Stimulated activated CD8-positive, alpha-beta memory T cell treated with anti-CD3 and anti-CD28 coated beads, Interleukin-15, amount 100 ng/mL, for 4 hours (primary cell): ENCODE measurements around the gene TTLL13.
A peak's percentile ranks its signal among the peaks of the same experiment; 100 is the strongest.
"Not testable (repeated sequence)": the region's sequence is repeated elsewhere in the genome, so short reads cannot be mapped to it uniquely, and the experiment has no call there.

ENCODE experiments used
- DNase-seq, 2 donors: peaks; one replicate each; pipeline ENCODE4 v3.0.0-alpha.2; 2020; ENCODE audit warnings: low read depth in 2 of 2

Gene TTLL13

GRCh38 chr15:90281637-90282036 lies 32.3 kb downstream of the TTLL13 start:
- not testable (repeated sequence) for DNase-seq

GRCh38 chr15:90286678-90287077 lies 37.3 kb downstream of the TTLL13 start:
- DNase-seq: no peak

- no peak for DNase-seq
These were observed 37.7 kb downstream of the TTLL13 start for GRCh38 chr15:90287101-90287500.

GRCh38 chr15:90287946-90288345 lies 38.6 kb downstream of the TTLL13 start:
- no peak for DNase-seq

GRCh38 chr15:90291679-90292356 lies 42.5 kb downstream of the TTLL13 start:
- no peak for DNase-seq

- peak; percentile 27 to 32 for DNase-seq
These were observed 43.9 kb downstream of the TTLL13 start for GRCh38 chr15:90293040-90293810.

- DNase-seq: no peak
These were observed 44.8 kb downstream of the TTLL13 start for GRCh38 chr15:90294159-90294558.

GRCh38 chr15:90294601-90295269 lies 45.4 kb downstream of the TTLL13 start:
- DNase-seq: no peak

GRCh38 chr15:90295270-90295648 lies 45.9 kb downstream of the TTLL13 start:
- no peak for DNase-seq

- not testable (repeated sequence) for DNase-seq
These were observed 47.0 kb downstream of the TTLL13 start for GRCh38 chr15:90296316-90296884.

- no peak for DNase-seq
These were observed 47.7 kb downstream of the TTLL13 start for GRCh38 chr15:90297021-90297420.

- no peak for DNase-seq
These were observed 51.2 kb downstream of the TTLL13 start for GRCh38 chr15:90300541-90300940.

GRCh38 chr15:90300988-90301706 lies 51.8 kb downstream of the TTLL13 start:
- DNase-seq: peak in 1 of 2 donors; percentile 19

- no peak for DNase-seq
These were observed 52.4 kb downstream of the TTLL13 start for GRCh38 chr15:90301707-90302300.

GRCh38 chr15:90305355-90305754 lies 56.0 kb downstream of the TTLL13 start:
- DNase-seq: not testable (repeated sequence)

GRCh38 chr15:90305932-90306331 lies 56.6 kb downstream of the TTLL13 start:
- DNase-seq: no peak

- DNase-seq: no peak
These were observed 57.2 kb downstream of the TTLL13 start for GRCh38 chr15:90306560-90306959.

GRCh38 chr15:90307661-90308060 lies 58.3 kb downstream of the TTLL13 start:
- no peak for DNase-seq

- DNase-seq: no peak
These were observed 59.7 kb downstream of the TTLL13 start for GRCh38 chr15:90309020-90309419.
